ENCODE measurements around the gene IRAK2.

- TF ChIP-seq, protein P1, sequence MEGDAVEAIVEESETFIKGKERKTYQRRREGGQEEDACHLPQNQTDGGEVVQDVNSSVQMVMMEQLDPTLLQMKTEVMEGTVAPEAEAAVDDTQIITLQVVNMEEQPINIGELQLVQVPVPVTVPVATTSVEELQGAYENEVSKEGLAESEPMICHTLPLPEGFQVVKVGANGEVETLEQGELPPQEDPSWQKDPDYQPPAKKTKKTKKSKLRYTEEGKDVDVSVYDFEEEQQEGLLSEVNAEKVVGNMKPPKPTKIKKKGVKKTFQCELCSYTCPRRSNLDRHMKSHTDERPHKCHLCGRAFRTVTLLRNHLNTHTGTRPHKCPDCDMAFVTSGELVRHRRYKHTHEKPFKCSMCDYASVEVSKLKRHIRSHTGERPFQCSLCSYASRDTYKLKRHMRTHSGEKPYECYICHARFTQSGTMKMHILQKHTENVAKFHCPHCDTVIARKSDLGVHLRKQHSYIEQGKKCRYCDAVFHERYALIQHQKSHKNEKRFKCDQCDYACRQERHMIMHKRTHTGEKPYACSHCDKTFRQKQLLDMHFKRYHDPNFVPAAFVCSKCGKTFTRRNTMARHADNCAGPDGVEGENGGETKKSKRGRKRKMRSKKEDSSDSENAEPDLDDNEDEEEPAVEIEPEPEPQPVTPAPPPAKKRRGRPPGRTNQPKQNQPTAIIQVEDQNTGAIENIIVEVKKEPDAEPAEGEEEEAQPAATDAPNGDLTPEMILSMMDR (conservative IDR thresholded peaks at IDR 0.05; ENCODE audit: low read depth, low read length): no peak
- no peak for TF ChIP-seq EZH2phosphoT487 (IDR thresholded peaks at IDR 0.05; ENCODE audit: borderline replicate concordance, low read length)
Measured at GRCh38 chr3:10198226-10198625, 33.5 kb downstream of the IRAK2 start.
